ENCODE measurements around the gene CNDP2. TPM values are rescaled to one million over a fixed set of nuclear protein-coding genes. Genes with fewer than 3 reads are reported as not detected.

The CNDP2 gene
- total RNA-seq, 4 donors from 2014 or later = 58.4 to 79.9 (median 69.5) TPM

DNA sequence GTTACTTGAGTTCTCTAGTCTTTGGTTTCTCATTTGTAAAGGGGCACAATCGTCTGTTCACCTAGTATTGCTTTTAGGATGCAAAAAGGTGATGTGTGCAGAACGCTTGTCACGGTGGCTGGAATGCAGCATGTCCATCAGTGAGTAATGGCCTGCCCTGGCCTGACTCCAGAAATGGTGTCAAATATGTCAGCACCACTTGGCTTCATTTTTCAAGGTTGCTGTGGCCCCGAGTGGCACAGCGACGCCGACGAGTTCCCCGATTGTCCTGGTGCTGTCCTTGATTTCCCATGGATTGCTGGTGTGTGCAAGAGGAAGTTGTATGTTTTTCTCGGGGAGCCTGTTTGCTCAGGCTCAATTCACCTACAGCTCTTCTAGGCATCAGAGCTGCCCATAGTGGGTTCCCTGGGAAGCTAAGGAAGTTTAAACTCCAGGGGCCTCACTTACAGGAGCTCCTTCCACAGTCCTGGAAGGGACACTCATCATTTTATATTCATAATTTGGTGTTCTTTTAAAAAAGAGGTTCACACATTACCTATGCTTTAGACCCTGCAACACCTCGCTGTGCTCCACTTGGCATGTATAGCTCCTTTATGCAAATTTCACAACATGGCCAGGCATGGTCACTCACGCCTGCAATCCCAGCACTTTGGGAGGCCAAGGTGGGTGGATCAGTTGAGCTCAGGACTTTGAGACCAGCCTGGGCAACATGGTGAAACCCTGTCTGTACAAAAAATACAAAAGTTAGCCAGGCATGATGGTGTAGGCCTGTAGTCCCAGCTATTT, 75.9 kb downstream of the CNDP2 start:
- peaks cover 8% of the 10 kb centered on the region for H3K27me3 ChIP-seq
- no peaks in the 10 kb centered on the region for H3K36me3 ChIP-seq
- no peak for TF ChIP-seq CTCF (IDR thresholded peaks at IDR 0.05)
- no peak for TF ChIP-seq POLR2A (IDR thresholded peaks at IDR 0.05)
- TF ChIP-seq EP300 (IDR thresholded peaks at IDR 0.05) = no peak
- TF ChIP-seq POLR2AphosphoS5 (IDR thresholded peaks at IDR 0.05) = no peak
- 89% methylated on average over 12 of the region's 12 CpGs for WGBS
- no peak for DNase-seq (ENCODE audit: low spot score in 2 of 2)
- no peak overlapping the region for H3K27ac ChIP-seq
- no peaks in the 10 kb centered on the region for H3K9me3 ChIP-seq
- H3K4me1 ChIP-seq = no peaks in the 10 kb centered on the region
- H3K4me3 ChIP-seq = no peak overlapping the region

- H3K36me3 ChIP-seq = no peaks in the 10 kb centered on the region
- H3K4me3 ChIP-seq = no peak overlapping the region
- TF ChIP-seq EP300 (IDR thresholded peaks at IDR 0.05) (no peak), POLR2A (IDR thresholded peaks at IDR 0.05) (no peak), CTCF (IDR thresholded peaks at IDR 0.05) (no peak), POLR2AphosphoS5 (IDR thresholded peaks at IDR 0.05) (no peak)
- no peak overlapping the region for H3K27ac ChIP-seq
- no peaks in the 10 kb centered on the region for H3K4me1 ChIP-seq
- no peaks in the 10 kb centered on the region for H3K9me3 ChIP-seq
- DNase-seq (ENCODE audit: low spot score in 2 of 2) = no peak
- H3K27me3 ChIP-seq = peaks cover 6% of the 10 kb centered on the region
These were observed 76.9 kb downstream of the CNDP2 start for GRCh38 chr18:74573053-74573452.

Other genes with a start within 250 kb of the CNDP2 start
- 100 to 1,000 TPM; 103 to 258 (median 147) TPM for gene CYB5A, start 204.4 kb upstream of the CNDP2 start, total RNA-seq
- not detected for gene C18orf63, start 180.5 kb upstream of the CNDP2 start, total RNA-seq
- 1 to 10 TPM; 1.8 to 4.1 (median 3.5) TPM for gene DIPK1C, start 39.1 kb upstream of the CNDP2 start, total RNA-seq
- gene CNDP1, start 38.1 kb downstream of the CNDP2 start, total RNA-seq = 1 to 10 TPM in 1 of 4 donors, under 1 TPM in 2, not detected in 1; 0.21 to 1.1 (median 0.97) TPM
- gene ZNF407, start 101.5 kb downstream of the CNDP2 start, total RNA-seq = 10 to 100 TPM; 10.7 to 22.1 (median 13.8) TPM